CD4-positive, alpha-beta T cell treated with Interleukin-15 for 1 hour (primary cell): ENCODE measurements around the gene FRS2.

ENCODE experiments used
- DNase-seq: peaks from one replicate; pipeline ENCODE4 v3.0.0-alpha.2; 2020

FRS2 gene

DNA sequence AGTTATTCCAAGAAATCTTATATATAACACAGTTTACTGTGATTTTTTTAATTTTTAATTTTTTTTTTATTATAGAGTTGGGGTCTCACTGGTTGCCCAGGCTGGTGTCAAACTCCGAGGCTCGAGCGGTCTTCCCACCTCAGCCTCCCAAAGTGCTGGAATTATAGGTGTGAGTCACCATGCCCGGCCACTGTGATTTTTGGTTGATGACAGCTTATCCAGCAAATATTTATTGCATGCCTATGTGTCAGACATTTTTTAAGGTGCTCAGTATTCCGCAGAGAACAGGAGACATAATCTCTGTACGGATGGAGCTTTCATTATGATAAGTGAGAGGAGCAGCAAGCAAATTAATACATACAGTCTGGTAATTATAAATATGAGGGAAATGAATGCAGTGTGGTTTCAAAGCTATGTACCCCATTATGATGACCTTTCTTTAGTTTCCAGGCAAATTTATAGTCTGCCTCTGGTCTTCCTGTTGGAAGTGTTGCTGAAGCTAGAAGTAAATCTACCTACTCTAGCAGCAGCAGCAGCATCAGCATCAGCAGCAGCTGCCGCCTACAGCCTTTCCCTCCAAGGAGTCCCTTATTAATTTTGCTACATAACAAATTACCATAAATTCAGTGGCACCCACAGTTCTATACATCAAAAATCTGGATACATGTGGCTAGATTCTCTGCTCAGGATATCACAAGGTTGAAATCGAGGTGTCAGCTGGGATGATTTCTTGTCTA, 32.3 kb downstream of the FRS2 start:
- no peak for DNase-seq

DNA sequence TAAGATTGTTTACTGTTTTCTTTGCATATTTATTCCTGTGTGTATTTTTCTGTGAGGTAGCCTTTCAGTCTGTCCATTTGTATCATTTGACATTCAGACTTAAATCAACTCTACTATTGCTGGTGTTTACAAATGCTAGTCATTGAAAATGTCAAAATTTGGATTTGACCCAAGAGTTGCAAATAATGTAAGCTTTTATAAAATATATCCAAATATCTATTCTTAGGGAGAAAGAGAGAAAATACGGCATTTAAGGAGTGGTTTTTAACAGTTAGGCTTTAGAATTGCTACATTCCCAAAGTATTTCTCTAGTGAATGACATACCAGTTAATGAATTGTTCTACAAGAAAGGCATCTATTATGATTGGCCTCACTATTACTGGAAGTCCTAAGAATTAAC, 37.9 kb downstream of the FRS2 start:
- no peak for DNase-seq

DNA sequence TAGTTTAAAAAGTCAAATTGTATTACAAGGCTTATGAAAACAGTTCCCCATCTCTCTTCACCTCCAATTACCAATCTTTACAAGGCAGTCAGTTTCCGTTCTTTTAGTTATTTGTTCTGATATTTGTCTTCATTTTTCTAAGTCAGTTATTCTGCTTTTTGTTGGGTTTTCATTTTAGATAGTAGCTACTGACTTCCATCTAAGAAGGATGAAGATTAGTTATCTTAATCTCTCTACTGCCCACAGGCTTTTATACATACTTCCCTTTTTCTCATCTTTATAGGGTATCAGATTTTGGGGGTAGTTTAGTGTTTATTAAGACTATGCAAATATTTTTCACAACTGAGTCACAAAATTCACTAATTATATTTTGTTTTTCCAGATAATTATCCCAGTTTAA, 38.4 kb downstream of the FRS2 start:
- no peak for DNase-seq

DNA sequence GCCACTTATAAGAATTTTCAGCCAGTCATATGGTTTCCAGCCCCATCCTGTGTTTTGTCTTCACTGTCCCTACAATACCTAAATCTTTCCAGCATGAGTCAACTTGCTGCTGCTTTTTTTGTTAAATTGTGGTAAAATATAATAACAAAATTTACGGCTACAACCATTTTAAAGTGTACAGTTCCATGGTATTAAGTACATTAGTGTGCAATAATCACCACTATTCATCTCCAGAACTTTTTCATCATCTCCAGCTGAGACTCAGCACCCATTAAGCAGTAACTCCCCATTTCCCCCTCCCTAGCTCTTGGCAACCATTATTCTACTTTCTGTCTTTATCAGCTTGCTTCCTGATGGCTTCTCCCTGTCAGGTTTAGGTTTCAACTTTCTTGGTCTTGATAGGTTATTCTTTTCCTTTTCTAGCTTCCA, 39.1 kb downstream of the FRS2 start:
- DNase-seq: no peak

DNA sequence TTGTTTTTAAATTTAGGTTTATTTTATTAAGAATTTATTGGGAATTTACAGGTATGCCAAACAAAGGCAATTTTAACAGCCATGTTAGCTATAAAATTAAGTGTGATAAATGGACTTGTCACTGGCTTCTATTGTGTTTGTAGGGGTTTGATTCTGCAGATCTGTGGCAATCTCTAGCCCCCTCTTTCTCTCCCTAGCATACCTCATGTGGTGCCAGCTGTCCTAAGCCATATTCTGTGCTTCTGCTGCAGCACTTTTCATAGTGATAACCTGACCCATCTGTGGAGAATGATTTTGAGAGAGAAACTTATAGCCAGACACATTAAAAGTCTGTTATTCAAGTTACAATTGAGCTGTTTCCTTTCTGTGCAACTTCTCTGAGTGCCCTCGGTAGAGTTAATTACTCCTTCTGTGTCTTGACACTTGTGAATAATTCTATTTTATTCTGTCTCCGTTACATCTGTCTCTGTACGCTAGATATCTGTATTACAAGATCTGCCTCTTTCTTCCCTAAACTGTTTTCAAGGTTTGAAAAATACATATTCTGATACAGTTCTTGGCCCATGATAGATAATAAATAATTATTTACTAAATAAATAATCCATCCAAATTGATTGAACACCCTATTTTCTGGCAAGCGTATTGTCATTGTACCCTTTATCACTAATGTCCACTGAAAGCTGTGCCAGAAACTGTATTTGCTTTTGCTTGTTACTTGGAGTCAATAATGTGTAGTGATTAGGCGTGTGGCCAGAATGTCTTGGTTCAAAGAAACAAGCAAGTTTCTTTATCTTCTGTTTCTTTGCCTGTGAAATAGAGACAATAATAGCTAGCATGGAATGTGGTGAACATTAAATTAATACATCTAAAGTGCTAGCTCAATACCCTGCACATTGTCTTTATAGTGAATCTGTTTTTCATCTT, 40.0 kb downstream of the FRS2 start:
- DNase-seq: no peak

DNA sequence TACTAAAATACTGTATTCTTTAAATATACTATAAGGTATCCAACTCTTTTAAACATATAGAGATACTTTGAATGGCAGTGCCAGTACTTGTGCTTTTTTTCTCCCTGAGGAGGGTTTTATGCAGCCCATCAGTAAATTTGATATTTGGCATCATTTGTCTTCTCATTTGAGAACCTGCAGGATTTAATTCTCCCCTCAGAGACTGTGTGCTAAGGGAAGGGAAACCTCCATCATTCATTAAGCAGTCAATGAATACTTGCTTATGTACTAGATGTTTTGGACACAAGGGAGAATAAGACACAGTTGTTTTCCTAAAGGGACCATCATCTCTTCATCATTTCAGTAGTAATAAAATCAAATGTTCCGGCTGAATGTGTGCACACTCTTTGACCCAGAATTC, 40.8 kb downstream of the FRS2 start:
- no peak for DNase-seq

DNA sequence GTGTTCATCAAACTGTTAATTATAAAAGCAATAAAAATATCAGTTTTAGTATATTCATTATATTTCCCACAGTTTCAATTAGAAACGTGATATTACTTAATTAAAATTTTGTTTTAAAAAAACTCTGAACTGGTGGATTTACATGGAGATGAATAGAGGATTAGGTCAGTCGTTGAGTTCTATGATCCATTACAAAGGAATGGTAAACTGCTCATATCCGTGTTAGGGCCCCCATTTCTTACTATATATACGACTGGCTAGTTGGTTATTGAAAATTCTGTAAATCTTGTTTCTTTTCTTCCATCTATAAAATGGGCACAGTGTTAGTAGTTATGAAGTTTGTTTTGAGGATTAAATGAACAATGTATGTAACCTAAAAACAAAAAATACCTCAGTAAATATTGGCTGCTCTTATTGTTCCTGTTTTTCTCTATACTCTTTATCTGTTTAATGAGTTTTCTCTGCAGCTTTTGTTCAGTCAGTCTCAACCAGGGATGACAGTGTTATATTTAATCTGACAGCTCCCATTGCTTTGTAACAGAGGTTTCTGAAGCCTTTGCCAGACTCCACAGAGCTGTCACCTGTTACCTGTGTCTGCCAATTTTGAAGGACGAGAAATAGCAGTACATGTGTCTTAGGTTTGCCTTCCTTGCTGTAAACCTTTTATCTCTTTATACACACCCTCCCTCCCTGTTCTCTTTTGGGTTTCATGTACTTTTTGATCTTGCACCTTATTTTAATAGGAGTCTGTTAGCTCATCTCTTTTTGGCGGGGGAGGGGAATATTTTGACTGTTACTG, 41.5 kb downstream of the FRS2 start:
- no peak for DNase-seq

DNA sequence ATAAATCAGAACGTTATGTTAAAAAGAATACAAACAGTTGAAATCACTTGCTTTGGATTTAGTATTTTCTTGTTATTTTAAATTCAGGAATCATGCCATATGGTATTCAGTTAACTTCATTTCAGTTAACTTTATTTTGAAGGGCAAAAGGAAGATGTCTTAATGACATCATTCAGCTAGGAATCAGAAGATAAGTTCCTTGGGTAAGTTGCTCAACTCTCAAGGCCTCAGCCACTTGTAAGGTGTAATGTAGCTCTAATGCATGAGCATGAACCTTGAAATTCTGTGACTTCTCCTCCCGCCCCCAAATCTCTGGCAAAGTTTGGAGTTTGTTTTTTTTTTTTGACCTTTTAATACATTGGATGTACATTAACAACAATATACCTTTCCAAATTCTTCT, 42.6 kb downstream of the FRS2 start:
- no peak for DNase-seq

DNA sequence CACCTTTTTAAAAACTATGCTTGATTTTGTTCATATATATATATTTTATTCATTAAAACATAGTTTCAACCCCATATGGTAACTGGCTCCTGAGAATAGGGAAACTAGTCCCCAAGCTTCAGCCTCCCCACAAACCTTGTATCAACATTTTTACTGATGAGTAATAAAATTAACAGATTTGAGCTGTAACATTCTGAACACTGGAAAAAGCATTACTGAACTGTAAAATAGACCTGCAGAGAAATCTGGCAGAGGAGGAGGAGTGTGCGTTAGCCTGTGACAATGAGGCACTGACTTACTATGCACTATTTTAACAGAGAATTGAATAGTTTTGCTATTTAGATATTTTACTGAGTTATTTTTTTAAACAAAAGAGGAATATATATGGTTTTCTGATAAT, 43.1 kb downstream of the FRS2 start:
- DNase-seq: no peak

DNA sequence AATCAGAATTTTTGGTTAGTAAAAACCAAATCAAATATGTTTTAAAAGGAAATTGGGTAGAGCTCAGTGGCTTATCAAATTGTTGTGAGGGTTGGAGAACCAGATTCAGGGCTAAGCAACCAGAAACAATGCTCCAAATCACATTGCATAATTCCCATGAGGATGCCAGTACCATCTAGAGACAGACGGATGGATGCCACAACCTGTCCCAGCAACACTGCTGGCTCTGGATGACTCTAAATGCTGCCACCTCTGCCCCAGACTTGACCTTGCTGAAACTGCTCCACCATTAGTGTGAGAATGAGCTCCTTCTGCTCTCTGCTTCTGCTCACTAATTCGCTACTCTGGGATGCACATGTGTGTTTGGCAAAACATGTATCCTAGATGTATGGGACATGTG, 43.9 kb downstream of the FRS2 start:
- no peak for DNase-seq

DNA sequence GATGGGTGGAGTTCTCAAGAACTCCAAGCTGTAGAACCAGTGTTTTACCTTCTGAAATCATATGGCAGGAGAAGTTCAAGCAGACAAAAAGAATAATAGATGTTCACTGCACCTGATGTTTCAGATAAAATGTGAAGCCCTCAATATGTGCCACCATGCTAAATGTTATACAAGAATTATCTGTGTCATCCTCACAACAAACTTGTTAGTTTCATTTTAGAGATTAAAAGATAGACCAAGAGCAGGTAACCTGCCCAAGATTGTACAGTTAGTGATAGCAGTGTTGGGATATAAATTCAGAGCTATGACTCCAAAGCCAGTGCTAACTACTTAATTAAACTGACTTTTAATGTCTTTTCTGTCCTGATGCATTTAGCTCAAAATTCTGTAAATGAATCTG, 44.7 kb downstream of the FRS2 start:
- DNase-seq: no peak

DNA sequence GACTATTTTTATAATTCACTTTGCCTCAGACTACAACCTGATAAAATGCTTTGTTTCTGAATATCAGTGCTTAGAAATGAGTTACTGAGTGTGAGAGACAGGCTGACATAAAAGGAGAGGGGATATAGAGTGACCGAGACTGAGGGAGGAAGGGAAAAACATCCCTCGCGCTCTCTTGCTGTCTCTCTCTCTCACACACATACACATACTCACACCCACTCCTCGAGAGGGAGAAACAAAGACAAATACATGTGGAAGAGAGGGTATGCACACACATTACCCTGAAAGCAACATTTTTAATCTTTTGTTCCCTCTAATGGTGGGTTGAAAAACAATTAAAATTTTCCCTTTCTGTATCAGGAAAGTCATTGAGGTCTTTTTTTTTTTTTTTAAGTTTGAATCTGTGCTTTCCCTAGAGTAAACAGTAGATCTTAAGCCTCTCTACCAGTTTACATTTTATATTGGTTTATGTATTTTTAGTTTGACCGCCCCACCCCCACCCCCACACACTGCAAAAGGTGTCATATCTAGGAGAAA, 45.3 kb downstream of the FRS2 start:
- no peak for DNase-seq

DNA sequence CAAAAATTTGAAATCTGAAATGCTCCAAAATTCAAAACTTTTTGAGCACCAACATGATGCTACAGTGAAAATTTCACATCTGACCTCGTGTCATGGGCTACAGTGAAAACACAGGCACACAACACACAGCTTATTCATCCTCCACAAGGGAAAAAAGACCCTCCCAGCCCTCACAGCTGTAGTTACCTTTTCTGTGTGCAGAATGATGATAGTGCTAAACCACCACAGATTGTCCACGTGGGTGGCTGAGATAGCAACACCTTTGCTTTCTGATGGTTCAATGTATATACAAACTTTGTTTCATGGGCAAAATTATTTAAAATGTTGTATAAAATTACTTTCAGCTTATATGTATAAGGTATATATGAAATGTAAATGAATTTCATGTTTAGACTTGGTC, 46.8 kb downstream of the FRS2 start:
- no peak for DNase-seq

DNA sequence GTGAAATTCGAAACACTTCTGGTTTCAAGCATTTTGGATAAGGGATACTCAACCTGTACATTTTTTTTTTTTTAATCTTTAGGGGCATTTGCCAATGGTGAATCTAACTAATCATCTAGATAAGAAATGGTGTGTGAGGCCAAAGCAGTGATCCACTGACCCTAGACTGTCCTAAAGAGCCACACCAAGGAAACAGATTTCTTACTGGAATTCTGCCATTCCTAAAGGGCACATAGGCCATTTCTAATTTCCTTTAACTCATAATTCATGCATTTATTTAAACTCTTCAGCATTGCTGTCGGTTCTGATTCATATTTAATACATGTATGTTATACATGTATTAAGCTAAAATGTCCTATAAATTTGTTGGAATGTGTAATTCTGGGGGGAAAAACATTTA, 47.2 kb downstream of the FRS2 start:
- no peak for DNase-seq

DNA sequence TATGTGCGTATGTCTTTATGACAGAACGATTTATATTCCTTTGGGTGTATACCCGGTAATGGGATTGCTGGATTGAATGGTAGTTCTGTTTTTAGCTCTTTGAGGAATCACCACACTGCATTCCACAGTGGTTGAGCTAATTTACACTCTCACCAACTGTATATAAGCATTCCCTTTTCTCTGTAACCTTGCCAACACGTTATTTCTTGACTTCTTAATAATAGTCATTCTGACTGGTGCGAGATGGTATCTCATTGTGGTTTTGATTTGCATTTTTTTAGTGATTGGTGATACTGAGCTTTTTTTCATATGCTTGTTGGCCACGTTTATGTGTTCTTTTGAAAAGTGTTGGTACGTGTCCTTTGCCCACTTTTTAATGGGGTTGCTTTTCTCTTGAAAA, 49.7 kb downstream of the FRS2 start:
- DNase-seq: no peak

DNA sequence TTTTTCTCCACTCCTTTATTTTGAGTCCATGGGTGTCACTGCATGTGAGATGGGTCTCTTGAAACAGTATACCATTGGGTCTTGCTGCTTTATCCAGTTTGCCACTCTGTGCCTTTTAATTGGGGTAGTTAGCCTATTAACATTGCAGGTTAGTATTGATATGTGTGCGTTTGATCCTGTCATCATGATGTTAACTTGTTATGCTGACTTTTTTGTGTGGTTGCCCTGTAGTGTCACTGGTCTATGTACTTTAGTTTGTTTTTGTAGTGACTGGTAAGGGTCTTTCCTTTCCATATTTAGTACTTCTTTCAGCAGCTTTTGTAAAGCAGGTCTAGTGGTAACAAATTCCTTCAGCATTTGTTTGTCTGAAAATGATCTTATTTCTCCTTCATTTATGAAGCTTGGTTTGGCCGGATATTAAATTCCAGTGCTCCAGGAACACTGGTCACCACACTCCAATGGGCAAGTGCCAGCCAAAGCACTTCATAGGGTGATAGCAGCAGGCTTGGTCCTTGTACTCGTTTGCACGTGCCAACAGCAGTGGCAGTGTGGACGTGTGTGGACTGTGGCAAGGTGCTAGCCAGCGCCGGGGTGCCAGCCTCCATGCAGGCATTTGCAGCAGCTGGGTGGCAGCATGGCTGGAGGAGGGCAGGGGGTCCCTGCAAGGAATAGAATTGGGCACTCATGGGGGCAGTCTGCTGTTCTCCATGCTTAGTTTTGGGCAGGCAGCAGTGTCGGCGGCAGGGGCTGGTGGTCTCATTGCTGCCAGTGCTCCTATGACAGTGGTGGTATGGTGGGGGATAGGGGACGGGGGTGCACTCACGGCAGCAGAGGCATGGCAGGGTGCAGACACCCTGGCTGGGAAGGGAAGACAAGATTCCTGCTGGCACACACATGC, 53.5 kb downstream of the FRS2 start:
- DNase-seq: no peak

DNA sequence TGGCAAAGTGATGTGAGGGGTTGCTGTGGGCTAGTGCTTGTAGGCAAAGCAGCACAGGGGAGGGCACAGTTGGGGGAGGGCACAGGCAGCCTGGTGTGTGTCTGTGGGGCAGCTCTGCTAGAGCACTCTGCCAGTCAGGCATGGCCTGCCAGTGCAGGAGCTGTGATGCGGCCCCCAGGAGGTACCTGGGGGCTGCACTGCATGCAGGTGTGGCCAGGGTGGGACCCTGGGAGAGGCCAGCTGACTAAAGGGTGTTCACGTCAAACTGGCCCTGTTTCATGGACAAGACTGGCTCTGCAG, 54.1 kb downstream of the FRS2 start:
- no peak for DNase-seq

DNA sequence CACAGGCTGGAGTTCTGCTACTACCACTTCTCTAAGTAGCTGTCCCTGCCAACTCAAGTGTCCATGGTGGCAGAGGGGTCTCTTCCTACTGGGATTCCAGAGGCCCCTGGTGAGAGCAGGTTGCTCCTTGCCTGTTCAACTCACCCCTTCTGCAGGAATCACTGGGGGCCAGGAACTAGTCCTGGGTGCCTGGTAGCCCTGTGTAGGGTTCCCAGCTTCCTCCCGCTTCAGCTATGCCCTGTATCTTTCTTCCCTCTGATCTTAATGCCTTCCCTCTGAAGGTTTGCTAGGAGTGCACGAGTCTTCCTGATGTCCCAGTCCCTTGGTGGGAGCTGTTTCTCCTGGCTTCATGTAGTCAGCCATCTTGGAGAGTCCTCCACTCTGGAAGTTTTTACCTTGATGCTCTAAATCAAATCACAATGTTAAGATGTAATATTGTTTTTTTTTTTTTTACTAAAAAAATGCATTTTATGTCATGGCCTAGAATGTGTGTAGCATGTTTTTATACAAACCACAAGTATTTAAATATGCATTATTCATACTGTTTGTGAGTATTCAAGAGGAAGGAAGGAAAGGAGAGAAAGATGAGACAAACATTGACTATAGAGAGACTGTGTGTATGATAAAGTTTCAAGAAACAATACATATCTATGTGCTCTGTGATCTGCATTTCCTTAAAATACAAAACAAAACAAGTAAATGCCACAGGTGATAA, 54.7 kb downstream of the FRS2 start:
- DNase-seq: no peak

DNA sequence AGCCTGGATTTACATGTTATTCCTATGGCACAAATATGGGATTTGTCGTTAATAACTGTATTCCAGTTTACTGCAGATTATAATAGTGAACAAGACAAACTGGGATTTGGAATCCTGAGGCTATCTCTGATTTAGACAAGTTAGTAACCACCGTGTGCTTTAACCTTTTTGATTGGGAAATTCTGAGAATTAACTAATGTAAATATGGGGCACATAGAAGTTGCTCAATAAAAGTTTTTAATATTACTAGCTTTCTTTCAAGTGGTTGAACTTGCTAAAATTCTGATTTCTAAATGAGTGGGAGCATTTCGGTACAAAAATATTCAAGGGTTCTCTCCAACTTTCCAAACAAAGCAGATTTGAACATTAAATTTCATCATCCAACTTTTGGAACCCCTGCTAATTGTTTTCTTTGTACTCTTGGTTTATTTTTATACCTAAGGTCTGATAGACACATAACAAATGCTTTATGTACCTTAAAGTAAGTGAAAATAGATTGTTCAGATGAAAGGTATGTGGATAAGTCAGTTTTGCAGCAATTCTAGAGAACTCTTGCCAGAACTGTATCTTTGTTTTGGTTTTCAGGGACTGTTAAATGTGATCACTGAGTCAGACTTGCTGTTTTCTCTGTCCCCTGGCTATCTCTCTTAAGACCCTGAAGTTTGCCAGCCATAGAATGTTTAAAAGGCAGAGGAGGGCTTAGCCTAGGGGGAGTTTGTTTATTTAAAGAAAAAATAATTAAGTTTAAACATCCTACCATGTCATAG, 57.5 kb downstream of the FRS2 start:
- DNase-seq: no peak

DNA sequence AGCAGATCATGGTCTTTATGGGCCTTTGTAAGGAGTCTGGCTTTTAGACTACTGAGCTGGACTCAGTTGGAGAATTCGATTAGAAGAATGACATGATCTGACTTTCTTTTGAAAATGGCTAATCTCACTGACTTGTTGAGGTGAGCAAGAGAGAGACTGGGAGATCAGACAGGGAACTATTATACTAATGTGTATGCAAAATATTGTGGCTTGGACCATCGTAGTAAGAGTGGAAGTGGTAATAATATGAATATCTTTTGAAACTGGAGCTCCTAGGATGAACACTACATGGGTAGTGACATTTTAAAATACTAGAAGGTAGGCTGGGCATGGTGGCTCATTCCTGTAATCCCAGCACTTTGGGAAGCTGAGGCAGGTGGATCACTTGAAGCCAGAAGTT, 58.8 kb downstream of the FRS2 start:
- no peak for DNase-seq

DNA sequence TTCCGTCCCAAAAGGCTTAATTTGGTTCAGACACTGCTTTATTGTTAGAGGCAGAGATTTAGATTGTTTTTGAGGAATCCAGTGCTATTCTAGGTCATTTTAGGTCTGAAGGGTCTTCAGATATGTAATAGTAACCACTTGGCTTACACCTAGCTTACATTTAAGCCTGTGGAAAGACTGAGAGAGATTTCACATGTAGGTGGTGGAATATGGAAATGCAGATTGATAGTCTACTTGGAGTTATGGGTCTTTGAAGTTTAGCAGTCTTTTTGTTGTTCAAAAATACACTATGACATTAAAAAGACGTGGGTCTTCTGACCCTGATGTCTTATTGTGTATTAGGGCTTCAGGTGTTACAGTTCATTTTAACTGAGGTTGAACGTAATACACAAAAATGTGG, 63.7 kb downstream of the FRS2 start:
- no peak for DNase-seq
